Bone marrow (tissue), 2 donors: ENCODE data around the gene RSKR.
"Not testable (repeated sequence)": the region's sequence is repeated elsewhere in the genome, so short reads cannot be mapped to it uniquely, and the experiment has no call there.

ENCODE experiments used
- DNase-seq, 2 donors: peaks; one replicate each; lab custom pipeline; 2025; lab: John Stamatoyannopoulos, UW

The RSKR gene

DNA sequence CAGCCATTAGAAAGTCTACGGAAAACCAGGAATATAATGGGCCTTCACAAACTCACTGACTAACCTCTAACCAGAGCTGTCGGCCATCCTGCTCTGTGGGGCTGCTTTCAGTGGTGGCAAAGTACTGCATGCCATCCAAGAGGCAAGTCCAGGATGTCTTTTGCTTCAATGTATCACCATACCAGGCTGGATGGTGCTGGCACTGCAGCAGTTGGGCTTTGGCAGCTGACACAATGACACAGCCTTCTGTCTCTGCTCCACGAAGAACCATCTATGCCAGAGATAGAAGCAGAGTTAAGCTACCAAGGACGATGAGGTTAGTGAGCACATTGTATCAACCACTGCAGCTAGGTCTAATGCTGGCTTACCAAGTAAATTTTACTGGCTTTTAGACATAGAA, 9.7 kb upstream of the RSKR start:
- no peak for DNase-seq

DNA sequence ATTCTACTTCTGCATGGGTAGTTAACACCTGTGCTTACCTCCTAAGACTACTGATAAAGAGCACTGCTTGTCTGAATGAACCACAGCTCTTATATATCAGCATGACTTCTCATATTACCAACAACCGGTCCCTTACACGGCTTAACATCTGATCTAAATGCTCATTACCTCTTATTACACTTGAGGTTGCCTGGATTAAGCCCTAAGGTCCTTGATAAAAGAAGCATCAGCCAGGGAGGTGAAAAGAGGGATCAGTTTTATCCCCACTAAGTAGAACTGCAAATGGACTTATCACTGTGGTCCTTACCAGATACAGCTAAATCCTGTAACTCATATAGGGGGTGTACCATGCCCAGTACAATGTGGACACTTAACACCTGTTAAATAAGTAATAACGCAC, 8.2 kb upstream of the RSKR start:
- no peak for DNase-seq

DNA sequence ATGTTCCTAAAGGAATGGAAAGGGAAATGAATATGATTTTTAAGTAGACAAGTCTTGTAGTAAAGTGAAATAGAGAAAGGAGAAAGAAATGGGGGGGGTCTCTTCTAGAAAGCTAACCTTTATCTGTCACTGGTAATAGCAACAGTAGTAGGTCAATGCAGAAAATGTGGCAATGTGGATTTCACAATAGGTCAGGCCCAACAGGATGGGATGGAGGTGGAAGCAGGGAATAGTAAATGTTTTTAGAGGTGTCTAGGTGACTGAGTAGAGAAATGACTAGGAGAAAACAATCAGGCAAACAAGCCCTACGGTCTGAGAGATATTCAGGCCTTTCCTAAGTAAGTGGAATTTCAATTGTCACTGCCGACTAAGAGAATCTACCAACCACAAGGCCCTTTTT, 6.0 kb upstream of the RSKR start:
- DNase-seq, result no peak

DNA sequence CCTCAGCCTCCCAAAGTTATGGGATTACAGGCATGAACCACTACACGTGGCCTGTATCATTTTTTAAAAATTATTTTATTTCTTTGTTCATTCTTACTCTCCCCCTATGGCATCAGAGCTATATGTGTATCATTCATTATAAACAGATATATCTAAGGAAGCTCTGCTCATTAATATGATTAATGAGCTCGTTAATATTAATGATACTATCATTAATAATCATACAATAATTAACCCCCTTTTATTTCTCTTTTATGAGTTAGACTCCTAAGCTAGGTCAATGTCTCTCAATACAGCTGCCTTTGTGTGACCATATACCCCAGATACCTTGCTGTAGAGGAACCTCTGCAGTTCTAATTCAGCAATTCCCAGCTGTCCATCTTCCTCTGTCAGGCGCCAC, 4.5 kb upstream of the RSKR start:
- no peak for DNase-seq

DNA sequence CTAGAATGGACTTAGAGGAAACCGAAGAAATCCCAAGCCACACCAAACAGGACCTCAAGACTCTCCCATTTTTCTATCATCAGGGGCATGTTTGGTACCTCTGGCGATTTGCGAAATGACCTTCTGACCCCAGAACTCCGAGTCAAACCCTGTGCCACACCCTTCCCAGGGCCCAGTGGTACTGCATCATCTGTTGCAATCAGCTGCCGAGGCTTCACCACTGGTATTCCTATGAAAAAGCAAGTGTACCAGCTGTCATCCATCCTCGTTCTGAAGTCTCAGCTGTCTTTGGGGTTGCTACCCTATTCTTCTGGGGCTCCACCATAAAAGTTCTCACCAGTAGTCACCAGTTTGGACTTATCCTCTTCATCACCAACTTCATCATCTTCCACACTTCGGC, 2.3 kb upstream of the RSKR start:
- DNase-seq, result no peak

DNA sequence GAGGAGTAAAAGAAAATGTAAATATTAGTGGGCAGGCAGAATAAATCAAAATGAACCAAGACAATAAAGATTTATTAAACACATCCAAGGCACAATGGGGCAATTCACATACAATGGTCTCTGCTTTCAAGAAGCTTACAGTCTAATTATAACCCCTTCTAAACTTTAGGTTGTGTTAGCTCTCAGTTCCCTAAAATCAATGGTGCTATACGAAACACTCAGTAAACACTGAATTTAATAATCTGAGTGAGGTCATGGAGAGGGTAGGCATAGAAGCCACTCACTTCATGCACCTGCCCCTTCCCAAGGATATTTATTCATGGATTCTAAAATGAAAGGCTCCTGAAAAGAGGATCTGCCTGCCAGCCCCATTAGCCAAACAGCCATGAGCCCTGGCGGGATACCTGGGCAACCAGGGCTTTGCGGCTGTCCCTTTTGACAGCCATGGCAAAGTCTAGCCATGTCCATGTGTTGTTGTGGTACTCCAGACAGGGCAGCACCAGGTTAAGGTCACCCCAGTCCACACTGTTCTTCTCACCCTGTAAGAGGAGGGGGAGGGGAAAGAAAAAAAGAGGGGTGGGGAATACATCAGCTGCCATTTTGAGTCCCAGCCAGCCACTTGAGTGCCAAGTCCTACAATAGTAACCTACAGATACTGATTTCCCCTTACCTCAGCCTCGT, 1.4 kb upstream of the RSKR start:
- no peak for DNase-seq

DNA sequence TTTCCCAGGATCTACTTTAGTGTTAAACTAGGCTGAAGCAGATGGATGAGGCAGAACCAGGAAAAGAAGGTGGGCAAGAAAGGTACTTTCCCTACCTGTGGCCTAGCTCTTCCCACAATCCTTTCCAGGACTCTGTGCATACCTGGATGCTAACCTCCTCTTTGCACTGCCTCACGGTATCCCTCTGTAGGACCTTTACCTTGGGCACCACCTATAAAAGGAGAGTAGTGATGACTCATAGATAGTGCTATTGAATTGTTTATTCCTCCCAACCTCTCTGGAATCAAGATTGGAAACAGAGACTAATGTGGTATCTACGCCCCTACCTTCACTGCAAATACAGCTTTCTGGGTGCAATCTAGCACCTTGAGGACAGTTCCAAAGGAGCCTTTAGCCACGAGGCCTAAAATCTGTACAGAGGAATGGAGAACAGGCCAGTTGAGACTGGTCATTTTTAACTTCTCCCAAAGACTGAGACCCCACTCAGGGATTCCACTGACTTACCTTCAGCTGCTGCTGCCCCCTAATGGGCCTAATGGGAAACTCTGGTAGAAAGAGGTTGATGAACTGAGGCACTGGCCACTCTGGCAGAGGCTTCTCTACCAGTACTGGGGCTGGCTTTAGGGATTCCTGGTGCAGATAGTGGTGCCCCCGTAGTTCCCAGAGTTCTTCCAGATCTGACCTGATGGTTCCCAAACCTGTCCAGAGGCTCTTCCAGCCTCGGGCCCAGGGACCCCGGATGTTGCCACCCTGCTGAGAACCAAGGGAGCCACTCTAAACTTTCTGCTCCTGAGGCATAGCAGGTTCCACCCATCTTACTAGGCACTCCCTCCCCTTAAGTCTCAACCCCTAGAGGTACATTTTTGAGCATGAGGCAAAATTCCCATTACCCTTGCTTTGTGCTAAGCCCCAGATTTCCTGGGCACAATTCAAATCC, 781 bp downstream of the RSKR start:
- peak in 1 of 2 donors; percentile 2 for DNase-seq

DNA sequence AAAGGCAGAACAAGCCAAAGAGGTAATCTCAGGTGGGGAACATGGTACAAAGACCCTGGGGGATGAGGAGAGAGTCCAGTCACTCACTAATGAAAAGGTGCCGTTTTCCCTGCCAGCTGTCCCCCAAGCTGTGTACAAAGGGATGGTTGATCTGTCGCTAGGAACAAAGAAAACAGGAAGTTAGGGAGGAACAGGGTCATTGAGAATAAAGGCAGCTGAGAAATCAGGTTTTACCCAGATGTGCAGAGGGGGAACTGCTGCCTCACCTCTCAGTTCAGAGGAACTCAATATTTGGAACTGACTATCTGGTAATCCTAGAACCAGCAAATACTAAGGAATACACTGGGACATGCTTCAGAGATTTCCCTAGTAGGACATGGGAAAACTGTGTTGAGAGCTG, 1.5 kb downstream of the RSKR start:
- DNase-seq, result no peak

DNA sequence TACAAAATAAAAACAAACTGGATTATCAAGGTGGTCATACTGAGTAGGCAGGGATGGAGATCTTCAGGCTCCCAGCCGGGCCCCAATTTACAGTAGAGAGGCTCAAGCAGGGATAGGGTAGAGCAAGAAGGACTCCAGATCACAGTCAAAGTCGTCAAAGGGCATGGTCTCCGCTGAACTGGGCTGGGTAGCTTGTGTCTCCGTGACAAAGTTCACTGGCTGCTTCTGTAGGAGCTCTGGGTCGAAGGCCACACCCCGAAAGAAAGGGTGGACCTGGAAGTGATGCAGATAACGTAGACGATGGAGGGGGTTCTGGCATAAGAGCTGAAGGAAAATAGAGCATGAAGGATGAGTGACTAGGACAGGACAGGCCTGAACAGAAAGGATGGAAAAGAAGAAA, 3.6 kb downstream of the RSKR start:
- no peak for DNase-seq

DNA sequence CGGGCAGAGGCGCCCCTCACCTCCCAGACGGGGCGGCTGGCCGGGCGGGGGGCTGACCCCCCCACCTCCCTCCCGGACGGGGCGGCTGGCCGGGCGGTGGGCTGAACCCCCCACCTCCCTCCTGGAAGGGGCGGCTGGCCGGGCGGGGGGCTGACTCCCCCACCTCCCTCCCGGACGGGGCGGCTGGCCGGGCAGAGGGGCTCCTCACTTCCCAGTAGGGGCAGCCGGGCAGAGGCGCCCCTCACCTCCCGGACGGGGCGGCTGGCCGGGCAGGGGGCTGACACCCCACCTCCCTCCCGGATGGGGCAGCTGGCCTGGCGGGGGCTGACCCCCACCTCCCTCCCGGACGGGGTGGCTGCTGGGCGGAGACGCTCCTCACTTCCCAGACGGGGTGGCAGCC, 10.0 kb downstream of the RSKR start:
- not testable (repeated sequence) for DNase-seq

DNA sequence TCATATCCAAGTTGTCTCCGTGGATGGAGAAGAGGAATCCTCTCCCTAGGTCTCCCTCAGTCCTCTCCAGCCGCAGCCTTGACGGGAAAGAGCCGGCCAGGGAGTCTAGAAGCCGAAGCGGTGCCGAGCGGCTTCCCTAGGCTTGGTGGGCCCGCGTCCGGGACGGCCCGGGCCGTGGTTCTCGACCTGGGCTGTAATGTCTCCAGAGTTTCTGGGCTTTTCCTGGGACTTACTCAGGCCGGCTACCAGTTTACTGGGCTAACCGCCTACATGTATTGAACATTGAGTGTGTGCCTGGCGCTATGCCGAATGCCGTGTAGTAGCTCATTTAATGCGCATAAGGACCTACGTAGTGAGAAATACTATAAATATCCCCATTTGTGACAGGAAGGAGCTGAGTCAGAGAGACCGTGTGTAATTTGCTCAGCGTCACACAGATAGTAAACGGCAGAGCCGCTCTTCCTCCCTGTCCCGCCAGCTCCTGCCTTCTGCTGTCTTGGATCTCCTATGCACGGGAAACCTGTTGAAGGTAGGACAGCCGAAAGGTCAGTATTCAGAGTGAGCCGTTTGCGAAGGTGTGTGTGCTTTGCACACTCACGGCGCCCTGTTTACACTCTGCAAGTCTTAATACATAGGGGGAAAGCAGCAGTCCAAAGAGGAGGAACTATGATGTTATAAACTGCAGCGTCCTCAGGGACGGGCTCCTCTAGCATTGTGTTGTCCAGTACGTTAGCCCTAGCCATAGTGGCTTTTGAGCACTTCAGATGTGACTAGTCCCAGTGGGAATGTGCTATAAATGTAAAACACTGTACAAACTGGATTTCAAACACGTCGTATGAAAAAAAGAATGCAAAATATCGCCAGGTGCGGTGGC, 14.4 kb downstream of the RSKR start:
- peak; percentile 87 for DNase-seq

DNA sequence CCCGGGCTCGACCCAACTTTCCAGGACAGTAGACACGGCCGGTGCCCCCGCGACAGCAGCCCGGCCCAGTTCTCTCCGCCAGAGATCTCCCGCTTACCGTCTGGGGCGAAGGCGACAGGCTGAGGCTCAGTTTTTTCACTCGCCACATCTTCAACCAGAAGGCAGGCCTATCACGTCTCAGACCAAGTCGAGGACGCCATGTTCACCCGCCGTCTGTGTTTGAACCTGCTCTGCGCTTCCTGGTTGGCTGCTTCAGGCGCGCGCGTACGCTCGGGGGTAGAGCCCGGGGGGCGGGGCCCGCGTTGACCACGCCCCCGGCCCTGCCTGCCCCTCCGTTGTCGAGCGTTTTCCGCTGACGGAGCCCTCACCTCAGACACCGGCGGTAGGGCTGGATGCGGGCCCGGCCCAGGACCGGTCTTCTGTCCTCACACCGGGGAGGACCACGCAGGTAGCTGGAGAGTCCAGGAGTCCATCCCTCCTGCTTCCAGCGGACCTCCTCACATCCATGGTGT, 15.1 kb downstream of the RSKR start, which contains the start of gene SPAG5:
Gene SPAG5, minus strand, starts transcription at position 227 of the 512 bp plus-strand sequence. Its CDS starts 79 bp downstream, at position 148.
- DNase-seq, result peak; percentile 82 to 87

DNA sequence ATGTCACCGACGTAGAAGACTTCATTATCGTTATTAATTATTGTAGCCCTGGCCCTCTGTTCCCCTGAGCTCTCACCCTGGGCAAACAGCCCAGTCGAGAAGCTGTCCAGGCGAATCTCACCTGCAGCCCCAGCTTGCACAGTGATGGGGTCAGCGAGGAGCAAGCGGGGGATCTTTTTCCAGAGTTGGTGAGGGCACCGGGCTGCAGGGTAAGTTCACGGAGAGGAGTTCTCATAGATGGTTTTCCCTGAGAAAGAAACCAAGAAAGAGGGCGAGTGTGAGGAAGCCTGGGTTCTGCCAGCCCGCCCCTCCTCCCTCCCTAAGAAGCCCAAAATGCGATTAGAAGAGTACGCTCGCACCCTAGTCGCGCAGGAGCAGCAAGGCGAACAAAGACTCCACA, 15.6 kb downstream of the RSKR start:
- DNase-seq, result no peak

DNA sequence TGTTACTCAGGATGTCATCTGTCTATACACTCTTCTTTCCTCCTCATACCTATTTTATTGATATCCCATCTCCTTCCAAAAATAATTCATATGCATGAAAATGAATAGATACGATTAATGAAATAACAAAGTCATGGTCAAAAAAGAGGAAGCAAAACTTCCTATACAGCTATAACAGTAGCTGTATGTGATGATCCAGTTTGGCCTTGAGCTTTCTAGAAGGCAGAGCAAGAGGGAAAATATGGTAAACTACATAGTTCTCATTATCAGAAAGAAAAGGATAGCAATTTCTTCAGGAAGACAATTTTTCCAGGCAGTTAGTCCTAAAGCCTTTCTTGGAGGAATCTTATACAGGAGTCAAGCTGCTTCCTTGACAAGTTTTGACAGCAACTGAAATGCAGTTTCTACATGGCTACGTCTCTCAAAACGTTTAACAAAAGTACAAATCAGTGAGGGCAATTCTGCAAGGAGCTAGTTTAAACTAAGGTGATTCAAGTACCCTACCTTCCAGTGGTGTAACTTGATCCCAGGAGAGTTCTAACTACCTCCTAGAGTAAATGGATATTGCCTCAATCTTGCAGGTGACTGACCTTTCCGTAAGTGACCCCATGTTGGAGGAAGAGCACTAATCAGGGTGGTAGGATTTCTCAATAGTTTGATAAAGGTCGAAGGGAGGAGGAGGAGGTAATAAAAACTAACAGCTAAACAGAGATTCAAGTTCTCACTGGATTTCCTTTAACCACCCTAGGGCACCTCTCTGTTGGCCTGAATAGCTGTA, 16.2 kb downstream of the RSKR start:
- no peak for DNase-seq

DNA sequence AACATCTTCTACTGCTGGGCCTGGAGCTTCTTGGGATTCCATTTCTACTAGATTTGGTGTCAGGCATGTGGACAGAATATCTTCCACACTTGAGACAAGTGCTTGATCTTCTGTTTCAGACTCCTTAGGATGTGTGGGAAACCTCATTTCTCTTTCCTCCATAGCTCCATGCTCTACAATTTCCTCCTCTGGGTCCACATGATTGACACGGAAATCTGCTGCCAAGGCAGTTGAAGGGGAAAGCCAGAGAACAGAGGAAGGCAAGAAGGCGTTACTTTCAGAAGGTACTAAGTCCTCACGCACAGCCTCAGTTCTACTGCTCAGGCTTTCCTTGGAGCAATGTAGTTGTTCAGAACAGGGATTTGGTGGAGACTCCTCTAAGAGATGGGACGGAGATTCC, 21.7 kb downstream of the RSKR start:
- no peak for DNase-seq

DNA sequence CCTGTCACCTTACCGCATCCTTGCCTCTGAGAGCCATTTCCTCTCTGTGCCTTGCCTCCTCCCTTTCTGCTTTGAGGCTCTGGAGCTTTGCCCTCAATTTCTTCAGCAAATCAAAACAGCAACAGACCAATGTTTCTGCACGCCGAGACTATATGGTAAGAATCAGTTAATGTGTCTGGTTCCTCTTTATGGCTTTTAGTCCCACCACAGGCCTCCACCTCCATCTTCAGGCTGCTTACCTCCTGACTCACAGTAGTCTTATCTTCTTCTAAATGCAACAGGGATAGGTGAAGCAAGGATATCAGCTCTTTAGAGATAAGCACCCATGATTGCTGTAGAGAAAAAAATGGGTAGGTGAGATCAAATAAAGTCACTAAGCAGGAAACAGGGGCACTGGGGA, 28.1 kb downstream of the RSKR start:
- no peak for DNase-seq

DNA sequence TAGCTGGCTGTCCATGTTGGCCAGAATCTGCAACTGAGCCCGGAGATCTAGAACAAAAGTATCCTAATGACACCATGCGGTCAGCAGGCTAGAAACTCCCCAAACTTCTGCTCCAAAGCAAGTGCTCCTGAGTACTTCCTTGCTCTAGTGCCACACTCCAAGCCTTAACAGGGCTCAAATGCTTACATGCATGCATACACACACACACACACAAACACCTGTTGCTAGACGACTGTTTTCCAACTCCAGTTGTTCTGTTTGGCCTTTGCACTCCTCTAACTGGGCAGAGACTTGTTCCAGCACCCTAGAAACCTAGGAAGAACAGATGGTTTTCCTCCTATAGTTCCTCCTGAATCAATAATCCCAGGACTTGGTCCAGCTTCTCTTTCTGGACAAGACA, 29.6 kb downstream of the RSKR start:
- DNase-seq, result no peak

DNA sequence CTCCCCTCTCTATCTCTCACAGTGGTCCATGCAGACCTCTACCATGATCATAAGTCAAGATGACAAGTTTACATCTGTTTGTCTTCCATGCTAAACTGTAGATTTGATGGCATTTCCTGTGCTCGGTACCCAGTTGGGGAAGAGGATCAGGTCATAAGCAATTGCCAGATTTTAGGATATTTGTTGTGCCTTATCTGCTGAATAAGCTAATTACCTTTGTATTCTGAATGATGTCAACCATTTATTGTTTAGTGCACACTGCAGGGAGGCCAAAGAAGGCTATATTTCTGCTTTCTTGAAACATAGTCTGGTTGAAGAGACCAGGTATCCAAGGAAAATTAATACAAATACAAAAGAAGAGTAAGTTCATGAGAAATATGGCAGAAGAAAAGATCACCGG, 31.5 kb downstream of the RSKR start:
- no peak for DNase-seq

DNA sequence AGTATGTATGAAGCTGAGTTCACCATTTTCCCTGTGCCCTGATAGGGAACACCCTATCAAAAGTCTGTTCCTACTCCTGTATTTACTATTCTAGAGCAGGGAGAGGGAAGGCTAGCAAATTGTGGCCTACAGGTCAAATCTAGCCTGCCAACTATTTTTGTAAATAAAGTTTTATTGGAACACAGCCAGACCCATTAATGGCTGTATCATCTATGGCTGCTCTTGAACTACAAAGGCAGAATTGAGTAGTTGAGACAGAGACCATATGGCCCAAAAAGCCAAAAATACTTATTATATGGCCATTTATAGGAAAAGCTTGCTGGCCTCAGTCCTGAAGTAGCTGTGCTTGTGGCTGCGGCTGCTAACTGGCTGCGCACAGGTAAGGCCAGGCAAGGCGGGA, 33.0 kb downstream of the RSKR start:
- no peak for DNase-seq

DNA sequence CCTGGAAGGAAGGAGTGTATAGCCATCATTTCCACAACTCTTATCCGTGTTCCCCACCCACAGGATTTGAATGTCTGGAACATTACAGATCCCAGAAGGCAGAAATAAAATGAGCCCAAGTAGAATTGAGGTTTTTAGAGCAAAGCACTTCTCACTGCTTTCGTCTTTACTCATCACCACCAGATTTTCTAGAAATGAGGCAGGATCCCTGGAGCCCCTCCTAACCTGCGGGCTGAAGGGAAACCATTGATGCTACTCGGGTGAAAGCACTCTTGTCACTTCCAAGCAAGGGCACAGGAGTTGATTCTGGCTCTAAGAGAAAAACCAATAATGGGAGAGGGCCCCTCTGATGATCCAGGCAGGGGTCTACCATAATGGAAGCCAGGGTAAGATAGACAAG, 34.5 kb downstream of the RSKR start:
- no peak for DNase-seq
